ENCODE results near the gene PIP4K2A.
A peak's percentile ranks its signal among the peaks of the same experiment; 100 is the strongest.

The PIP4K2A gene

GRCh38 chr10:22649994-22650393, 64.4 kb downstream of the PIP4K2A start:
- Histone ChIP-seq H2BK5ac (ENCODE audit: low read depth, low read length, poor library complexity) (no peak overlapping the region), H3K14ac (ENCODE audit: low read length) (no peak overlapping the region)
- WGBS (ENCODE audit: extremely low coverage, insufficient coverage, insufficient read length) = no CpG with 5 or more reads among the region's 4 CpGs

DNA sequence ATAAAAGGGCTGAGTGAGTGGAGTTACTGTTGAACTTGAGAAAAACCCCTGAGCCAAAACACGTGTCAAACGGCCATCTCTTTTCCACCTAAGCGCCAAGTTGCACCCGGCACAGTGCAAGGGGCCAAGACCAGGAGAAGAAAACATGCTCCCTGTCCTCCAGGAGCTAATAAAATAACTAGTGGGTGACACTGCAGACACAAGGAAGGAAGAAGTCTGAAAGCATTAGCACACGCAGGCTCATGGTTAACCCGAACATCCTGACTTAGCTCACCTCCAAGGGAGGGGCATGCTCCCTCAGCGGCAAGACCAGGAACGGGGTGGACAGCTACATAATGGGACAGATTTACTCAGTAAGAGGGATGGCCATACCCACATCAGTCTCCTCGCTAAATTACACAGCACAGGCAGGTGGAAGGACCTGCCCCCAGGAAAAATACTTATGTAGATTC, 65.0 kb downstream of the PIP4K2A start:
- Histone ChIP-seq H4K8ac (ENCODE audit: low read depth, low read length) (no peak overlapping the region), H2AFZ (ENCODE audit: insufficient read depth, low read length, poor library complexity) (no peak overlapping the region), H3K4me2 (ENCODE audit: low read length) (no peak overlapping the region), H3K18ac (ENCODE audit: low read length) (no peak overlapping the region), H3K23ac (ENCODE audit: low read length) (no peak overlapping the region), H3K4me3 (ENCODE audit: low read depth, low read length) (no peak overlapping the region), H4K12ac (ENCODE audit: low read depth, low read length) (no peak overlapping the region), H2BK5ac (ENCODE audit: low read depth, low read length, poor library complexity) (no peak overlapping the region), H4K91ac (ENCODE audit: low read depth, low read length) (peak overlapping the region; percentile 36), H3K79me1 (ENCODE audit: low read length) (peaks cover 7% of the 10 kb centered on the region), H3K36me3 (ENCODE audit: control insufficient read depth in 1 of 2, insufficient read depth in 2 of 2, low read length in 2 of 2) (peaks cover 0 to 3% of the 10 kb centered on the region in 2 experiments), H3K4me1 (ENCODE audit: control insufficient read depth in 1 of 2, insufficient read depth in 2 of 2, low read length in 2 of 2) (peaks cover 26 to 33% of the 10 kb centered on the region in 2 experiments), H3K27me3 (ENCODE audit: insufficient read depth, low read length) (no peaks in the 10 kb centered on the region), H3K27ac (ENCODE audit: low read depth, low read length) (no peak overlapping the region), H2BK12ac (ENCODE audit: low read length) (peak overlapping the region; percentile 55), H2BK120ac (ENCODE audit: insufficient read depth, low read length, poor library complexity) (peak overlapping the region; percentile 19), H3K79me2 (ENCODE audit: control insufficient read depth, insufficient read depth, low read length, poor library complexity) (peaks cover 2% of the 10 kb centered on the region), H2AK5ac (ENCODE audit: low read length) (no peak overlapping the region), H3K4ac (ENCODE audit: low read depth, low read length) (no peak overlapping the region), H3K9ac (ENCODE audit: low read length) (no peak overlapping the region), H3K14ac (ENCODE audit: low read length) (no peak overlapping the region), H3K9me3 (ENCODE audit: insufficient read depth, low read depth, low read length) (no peaks in the 10 kb centered on the region)
- peak; percentile 31 to 71 for DNase-seq
- WGBS (ENCODE audit: extremely low coverage, insufficient coverage, insufficient read length) = no CpG with 5 or more reads among the region's 9 CpGs

More at GRCh38 chr10:22649994-22650393, 64.4 kb downstream of the PIP4K2A start:
- Histone ChIP-seq H2AFZ (ENCODE audit: insufficient read depth, low read length, poor library complexity) (no peak overlapping the region), H3K9me3 (ENCODE audit: insufficient read depth, low read depth, low read length) (no peaks in the 10 kb centered on the region), H3K4ac (ENCODE audit: low read depth, low read length) (no peak overlapping the region), H3K36me3 (ENCODE audit: control insufficient read depth in 1 of 2, insufficient read depth in 2 of 2, low read length in 2 of 2) (peaks cover 0 to 3% of the 10 kb centered on the region in 2 experiments), H2BK12ac (ENCODE audit: low read length) (no peak overlapping the region), H3K18ac (ENCODE audit: low read length) (no peak overlapping the region), H4K91ac (ENCODE audit: low read depth, low read length) (peak overlapping the region; percentile 25), H2AK5ac (ENCODE audit: low read length) (no peak overlapping the region), H3K27ac (ENCODE audit: low read depth, low read length) (peak overlapping the region; percentile 35), H3K4me3 (ENCODE audit: low read depth, low read length) (no peak overlapping the region), H3K4me2 (ENCODE audit: low read length) (no peak overlapping the region), H3K23ac (ENCODE audit: low read length) (no peak overlapping the region), H2BK120ac (ENCODE audit: insufficient read depth, low read length, poor library complexity) (peak overlapping the region; percentile 50), H3K79me2 (ENCODE audit: control insufficient read depth, insufficient read depth, low read length, poor library complexity) (peaks cover 3% of the 10 kb centered on the region), H3K79me1 (ENCODE audit: low read length) (peaks cover 7% of the 10 kb centered on the region), H4K8ac (ENCODE audit: low read depth, low read length) (no peak overlapping the region), H3K9ac (ENCODE audit: low read length) (no peak overlapping the region), H3K27me3 (ENCODE audit: insufficient read depth, low read length) (no peaks in the 10 kb centered on the region), H3K4me1 (ENCODE audit: control insufficient read depth in 1 of 2, insufficient read depth in 2 of 2, low read length in 2 of 2) (peaks cover 26 to 33% of the 10 kb centered on the region in 2 experiments), H4K12ac (ENCODE audit: low read depth, low read length) (no peak overlapping the region)
- no peak for DNase-seq

GRCh38 chr10:22648547-22648961, 65.8 kb downstream of the PIP4K2A start:
- Histone ChIP-seq H4K8ac (ENCODE audit: low read depth, low read length) (no peak overlapping the region), H3K18ac (ENCODE audit: low read length) (no peak overlapping the region), H3K27me3 (ENCODE audit: insufficient read depth, low read length) (no peaks in the 10 kb centered on the region), H2AFZ (ENCODE audit: insufficient read depth, low read length, poor library complexity) (no peak overlapping the region), H3K4me3 (ENCODE audit: low read depth, low read length) (no peak overlapping the region), H3K36me3 (ENCODE audit: control insufficient read depth in 1 of 2, insufficient read depth in 2 of 2, low read length in 2 of 2) (peaks cover 0 to 3% of the 10 kb centered on the region in 2 experiments), H3K9me3 (ENCODE audit: insufficient read depth, low read depth, low read length) (no peaks in the 10 kb centered on the region), H3K9ac (ENCODE audit: low read length) (no peak overlapping the region), H2BK12ac (ENCODE audit: low read length) (no peak overlapping the region), H3K4me2 (ENCODE audit: low read length) (no peak overlapping the region), H2BK5ac (ENCODE audit: low read depth, low read length, poor library complexity) (no peak overlapping the region), H4K12ac (ENCODE audit: low read depth, low read length) (no peak overlapping the region), H3K79me1 (ENCODE audit: low read length) (peaks cover 9% of the 10 kb centered on the region), H3K4ac (ENCODE audit: low read depth, low read length) (no peak overlapping the region), H4K91ac (ENCODE audit: low read depth, low read length) (no peak overlapping the region), H3K79me2 (ENCODE audit: control insufficient read depth, insufficient read depth, low read length, poor library complexity) (peaks cover 2% of the 10 kb centered on the region), H3K4me1 (ENCODE audit: control insufficient read depth in 1 of 2, insufficient read depth in 2 of 2, low read length in 2 of 2) (peaks cover 26 to 33% of the 10 kb centered on the region in 2 experiments), H3K14ac (ENCODE audit: low read length) (no peak overlapping the region), H2AK5ac (ENCODE audit: low read length) (no peak overlapping the region), H3K23ac (ENCODE audit: low read length) (no peak overlapping the region), H2BK120ac (ENCODE audit: insufficient read depth, low read length, poor library complexity) (no peak overlapping the region), H3K27ac (ENCODE audit: low read depth, low read length) (peak overlapping the region; percentile 49)
- WGBS (ENCODE audit: extremely low coverage, insufficient coverage, insufficient read length) = no CpG with 5 or more reads among the region's 2 CpGs
- peak; percentile 42 to 76 for DNase-seq

DNA sequence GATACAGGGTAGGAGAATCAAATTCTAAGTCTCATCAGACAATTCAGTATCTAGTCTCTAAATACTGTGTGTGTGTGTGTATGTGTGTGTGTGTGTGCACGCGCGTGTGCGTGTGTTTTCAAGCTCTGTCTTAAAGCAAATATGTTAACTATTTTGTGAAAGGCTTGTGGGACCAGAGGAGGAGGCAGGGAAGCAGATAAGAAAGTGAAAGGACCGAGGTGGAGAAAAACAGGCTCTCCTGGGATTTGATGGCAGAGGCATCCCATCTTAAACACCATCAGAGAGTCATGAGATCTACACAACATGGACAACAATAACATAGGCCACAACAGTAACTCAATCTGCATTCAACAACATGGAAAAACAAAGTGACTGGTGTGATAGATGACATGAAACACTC, 67.1 kb downstream of the PIP4K2A start:
- Histone ChIP-seq H3K9me3 (ENCODE audit: insufficient read depth, low read depth, low read length) (no peaks in the 10 kb centered on the region), H4K12ac (ENCODE audit: low read depth, low read length) (no peak overlapping the region), H3K4me2 (ENCODE audit: low read length) (no peak overlapping the region), H3K27me3 (ENCODE audit: insufficient read depth, low read length) (no peaks in the 10 kb centered on the region), H3K79me1 (ENCODE audit: low read length) (peaks cover 9% of the 10 kb centered on the region), H3K18ac (ENCODE audit: low read length) (no peak overlapping the region), H3K36me3 (ENCODE audit: control insufficient read depth in 1 of 2, insufficient read depth in 2 of 2, low read length in 2 of 2) (no peaks in the 10 kb centered on the region), H2BK12ac (ENCODE audit: low read length) (no peak overlapping the region), H3K4me1 (ENCODE audit: control insufficient read depth in 1 of 2, insufficient read depth in 2 of 2, low read length in 2 of 2) (peaks cover 23 to 28% of the 10 kb centered on the region in 2 experiments), H3K27ac (ENCODE audit: low read depth, low read length) (peak overlapping the region; percentile 25), H4K8ac (ENCODE audit: low read depth, low read length) (peak overlapping the region; percentile 9), H3K14ac (ENCODE audit: low read length) (no peak overlapping the region), H3K4me3 (ENCODE audit: low read depth, low read length) (no peak overlapping the region), H2AK5ac (ENCODE audit: low read length) (no peak overlapping the region), H2AFZ (ENCODE audit: insufficient read depth, low read length, poor library complexity) (no peak overlapping the region), H2BK5ac (ENCODE audit: low read depth, low read length, poor library complexity) (no peak overlapping the region), H4K91ac (ENCODE audit: low read depth, low read length) (no peak overlapping the region), H2BK120ac (ENCODE audit: insufficient read depth, low read length, poor library complexity) (no peak overlapping the region), H3K79me2 (ENCODE audit: control insufficient read depth, insufficient read depth, low read length, poor library complexity) (peaks cover 2% of the 10 kb centered on the region), H3K9ac (ENCODE audit: low read length) (no peak overlapping the region), H3K23ac (ENCODE audit: low read length) (no peak overlapping the region), H3K4ac (ENCODE audit: low read depth, low read length) (no peak overlapping the region)
- no peak for DNase-seq
- WGBS (ENCODE audit: extremely low coverage, insufficient coverage, insufficient read length) = no CpG with 5 or more reads among the region's 5 CpGs

Data from trophoblast cell (in vitro differentiated cells and primary cell).